H9 (cell line): Measurements from ENCODE around the gene PHTF1. TPM values are rescaled to one million over a fixed set of nuclear protein-coding genes. Genes with fewer than 3 reads are reported as not detected.

Source experiments
- DNase-seq: peaks from one replicate; pipeline ENCODE4 v3.0.0-alpha.2; 2017
- H2AFZ ChIP-seq: one replicate; pipeline ENCODE4 v1.6.1; 2013; ENCODE audit warnings: mild to moderate bottlenecking, low read length, control low read depth, moderate library complexity
- H2AK5ac ChIP-seq: 2 replicates; pipeline ENCODE4 v1.6.1; 2013; ENCODE audit warnings: low read length, control low read depth, mixed read lengths; ENCODE audit not compliant: insufficient read length
- H2BK120ac ChIP-seq: one replicate; pipeline ENCODE4 v1.6.1; 2013; ENCODE audit warnings: low read depth, mild to moderate bottlenecking, low read length, control low read depth, inconsistent platforms; ENCODE audit not compliant: poor library complexity, severe bottlenecking
- H2BK12ac ChIP-seq: 2 replicates; pipeline ENCODE4 v1.6.1; 2013; ENCODE audit warnings: low read length, control low read depth, mixed read lengths, low read depth; ENCODE audit not compliant: insufficient read length
- H2BK15ac ChIP-seq: 2 replicates; pipeline ENCODE4 v1.6.1; 2013; ENCODE audit warnings: low read depth, low read length, control low read depth
- H2BK20ac ChIP-seq: one replicate; pipeline ENCODE4 v1.6.1; 2013; ENCODE audit warnings: low read depth, mild to moderate bottlenecking, low read length, control low read depth, inconsistent platforms; ENCODE audit not compliant: poor library complexity, severe bottlenecking
- H2BK5ac ChIP-seq: 2 replicates; pipeline ENCODE4 v1.6.1; 2013; ENCODE audit warnings: low read length, control low read depth, mixed read lengths; ENCODE audit not compliant: insufficient read length
- H3K14ac ChIP-seq: 2 replicates; pipeline ENCODE4 v1.6.1; 2013; ENCODE audit warnings: low read length, control low read depth; ENCODE audit not compliant: insufficient read depth
- H3K18ac ChIP-seq: 2 replicates; pipeline ENCODE4 v1.6.1; 2013; ENCODE audit warnings: low read depth, mild to moderate bottlenecking, mixed read lengths, low read length, control low read depth; ENCODE audit not compliant: insufficient read length
- H3K23ac ChIP-seq: 2 replicates; pipeline ENCODE4 v1.6.1; 2013; ENCODE audit warnings: low read length, control low read depth, mixed read lengths, low read depth; ENCODE audit not compliant: insufficient read length
- H3K23me2 ChIP-seq: 2 replicates; pipeline ENCODE4 v1.6.1; 2013; ENCODE audit warnings: low read depth, mild to moderate bottlenecking, mixed read lengths, low read length, control low read depth; ENCODE audit not compliant: insufficient read length, poor library complexity, severe bottlenecking
- H3K27ac ChIP-seq: 2 replicates; pipeline ENCODE4 v1.5.1; 2013; ENCODE audit warnings: low read length, control low read depth, mixed read lengths, low read depth; ENCODE audit not compliant: insufficient read length
- H3K27me3 ChIP-seq: 2 replicates; pipeline ENCODE4 v1.6.1; 2013; ENCODE audit warnings: low read length, control low read depth, inconsistent platforms; ENCODE audit not compliant: insufficient read depth
- H3K4ac ChIP-seq: 2 replicates; pipeline ENCODE4 v1.6.1; 2013; ENCODE audit warnings: low read depth, mild to moderate bottlenecking, control low read depth, inconsistent platforms, low read length, moderate library complexity
- H3K4me1 ChIP-seq: 2 replicates; pipeline ENCODE4 v1.6.1; 2013; ENCODE audit warnings: low read length, control low read depth, inconsistent platforms; ENCODE audit not compliant: insufficient read depth
- H3K4me2 ChIP-seq: 2 replicates; pipeline ENCODE4 v1.6.1; 2013; ENCODE audit warnings: low read length, control low read depth, mixed read lengths; ENCODE audit not compliant: insufficient read length, insufficient read depth
- H3K56ac ChIP-seq: 2 replicates; pipeline ENCODE4 v1.6.1; 2013; ENCODE audit warnings: low read depth, mild to moderate bottlenecking, mixed read lengths, low read length, control low read depth; ENCODE audit not compliant: insufficient read length
- H3K79me1 ChIP-seq: 2 replicates; pipeline ENCODE4 v1.6.1; 2013; ENCODE audit warnings: low read depth, mild to moderate bottlenecking, moderate library complexity, low read length, control low read depth, inconsistent platforms; ENCODE audit not compliant: insufficient read depth, poor library complexity, severe bottlenecking
- H3K79me2 ChIP-seq: 2 replicates; pipeline ENCODE4 v1.6.1; 2013; ENCODE audit warnings: low read length, control low read depth, inconsistent platforms; ENCODE audit not compliant: insufficient read depth
- H3K9ac ChIP-seq: 2 replicates; pipeline ENCODE4 v1.6.1; 2013; ENCODE audit warnings: low read length, control low read depth, mixed read lengths; ENCODE audit not compliant: insufficient read length; ENCODE audit errors: extremely low read depth
- H3K9me3 ChIP-seq: one replicate; pipeline ENCODE4 v1.6.1; 2013; ENCODE audit warnings: low read depth, low read length, inconsistent platforms; ENCODE audit not compliant: control insufficient read depth
- H3T11ph ChIP-seq: one replicate; pipeline ENCODE4 v1.6.1; 2013; ENCODE audit warnings: mild to moderate bottlenecking, low read length, control low read depth, inconsistent platforms
- H4K20me1 ChIP-seq: one replicate; pipeline ENCODE4 v1.6.1; 2013; ENCODE audit not compliant: control insufficient read depth, insufficient read length, insufficient read depth
- H4K5ac ChIP-seq: 2 replicates; pipeline ENCODE4 v1.6.1; 2013; ENCODE audit warnings: low read depth, mild to moderate bottlenecking, mixed read lengths, low read length, control low read depth; ENCODE audit not compliant: insufficient read length
- H4K8ac ChIP-seq: replicated peaks from 2 replicates; pipeline ENCODE4 v1.6.1; 2013; ENCODE audit warnings: low read length, control low read depth, mixed read lengths, low read depth; ENCODE audit not compliant: insufficient read length
- H4K91ac ChIP-seq: 2 replicates; pipeline ENCODE4 v1.6.1; 2013; ENCODE audit warnings: low read depth, mild to moderate bottlenecking, moderate library complexity, mixed read lengths, low read length, control low read depth; ENCODE audit not compliant: insufficient read length
- H3K27ac Mint-ChIP-seq, 3 experiments: 2 replicates in 2 of 3; 3 replicates in 1 of 3; pipeline ENCODE4 v1.8.0; 2020 to 2021; ENCODE audit warnings: mixed read lengths in 3 of 3, mild to moderate bottlenecking in 1 of 3, moderate library complexity in 1 of 3
- H3K27me3 Mint-ChIP-seq: 2 replicates; pipeline ENCODE4 v1.8.0; 2021; ENCODE audit warnings: low read depth, mild to moderate bottlenecking, moderate library complexity, mixed read lengths
- H3K36me3 Mint-ChIP-seq, 3 experiments: 2 replicates in 2 of 3; 3 replicates in 1 of 3; pipeline ENCODE4 v1.8.0; 2020 to 2021; ENCODE audit warnings: low read depth in 3 of 3, mixed read lengths in 3 of 3; ENCODE audit not compliant: insufficient read depth in 1 of 3
- H3K4me1 Mint-ChIP-seq, 2 experiments: 2 replicates each; pipeline ENCODE4 v1.8.0; 2020; ENCODE audit warnings: mixed read lengths in 2 of 2
- H3K4me3 Mint-ChIP-seq, 2 experiments: 2 replicates in 1 of 2; 3 replicates in 1 of 2; pipeline ENCODE4 v1.8.0; 2020 to 2021; ENCODE audit warnings: mild to moderate bottlenecking in 2 of 2, mixed read lengths in 2 of 2, moderate library complexity in 1 of 2
- H3K9me3 Mint-ChIP-seq, 2 experiments: 2 replicates in 1 of 2; 3 replicates in 1 of 2; pipeline ENCODE4 v1.8.0; 2020; ENCODE audit warnings: mild to moderate bottlenecking in 2 of 2, mixed read lengths in 2 of 2, moderate library complexity in 1 of 2
- CTCF ChIP-seq: fragments of 200-600 bp; sonication (generic); conservative IDR thresholded peaks from 3 replicates; pipeline ENCODE4 v1.8.0; 2021; ENCODE audit warnings: antibody characterized with exemption, mild to moderate bottlenecking
- WGBS: extraction: QIAGEN DNeasy Blood & Tissue Kit; methylation state at CpG from one replicate; pipeline ENCODE4 v1.1.7; 2013; ENCODE audit warnings: missing lambda C conversion rate, low lambda C conversion rate, mixed read lengths; ENCODE audit not compliant: insufficient read length; ENCODE audit errors: extremely low coverage; 5-methylcytosine and 5-hydroxymethylcytosine counted together
- total RNA-seq: library from RNA; stranded (reverse); gene quantifications from 2 replicates; pipeline ENCODE4 v1.2.1, GENCODE V29; 2021

PHTF1 gene
- total RNA-seq, 1 experiment from 2014 or later = 28.4 TPM

- Histone ChIP-seq H3K79me2 (peaks cover 20% of the 10 kb centered on the region; the same call in 1 of the 2 replicates), H2BK120ac (no peak overlapping the region), H2BK12ac (no peak overlapping the region), H4K5ac (no peak overlapping the region), H3K79me1 (peaks cover 11% of the 10 kb centered on the region), H3K14ac (no peak overlapping the region), H4K91ac (no peak overlapping the region), H2BK5ac (no peak overlapping the region), H3K4me1 (no peaks in the 10 kb centered on the region), H2AFZ (no peak overlapping the region), H4K8ac (no peak overlapping the region), H3K56ac (no peak overlapping the region), H3K23ac (no peak overlapping the region), H4K20me1 (no peaks in the 10 kb centered on the region), H2AK5ac (no peak overlapping the region), H3K4me2 (no peak overlapping the region), H3K9me3 (no peaks in the 10 kb centered on the region), H3T11ph (no peak overlapping the region), H2BK20ac (no peak overlapping the region), H3K27ac (no peak overlapping the region), H3K18ac (no peak overlapping the region), H3K27me3 (no peaks in the 10 kb centered on the region), H3K4ac (no peak overlapping the region), H3K23me2 (no peaks in the 10 kb centered on the region), H3K9ac (no peak overlapping the region), H2BK15ac (no peak overlapping the region)
- Mint-ChIP-seq H3K27me3 (no peaks in the 10 kb centered on the region), H3K4me3 (no peak overlapping the region), H3K27ac (no peak overlapping the region), H3K36me3 (peaks cover 3 to 16% (median 11%) of the 10 kb centered on the region in 3 experiments; a peak in 6 of 7 replicates), H3K4me1 (peaks cover 21% of the 10 kb centered on the region in 2 experiments), H3K9me3 (0 out of 5 replicates have a peak, but pooled peaks cover 0 to 3% of the 10 kb centered on the region in 2 experiments)
- WGBS = no CpG with 5 or more reads among the region's 4 CpGs
- TF ChIP-seq CTCF = no peak
- no peak for DNase-seq
These were observed 46.4 kb upstream of the PHTF1 start for GRCh38 chr1:113805639-113806038.
